NCI-H2227 (cell line): ENCODE results near the gene SYTL3.
"Not testable (repeated sequence)": the region's sequence is repeated elsewhere in the genome, so short reads cannot be mapped to it uniquely, and the experiment has no call there.

ENCODE experiments used
- DNase-seq: peaks from one replicate; lab custom pipeline; 2025; ENCODE audit not compliant: unreplicated experiment; lab: John Stamatoyannopoulos, UW

Gene SYTL3

DNA sequence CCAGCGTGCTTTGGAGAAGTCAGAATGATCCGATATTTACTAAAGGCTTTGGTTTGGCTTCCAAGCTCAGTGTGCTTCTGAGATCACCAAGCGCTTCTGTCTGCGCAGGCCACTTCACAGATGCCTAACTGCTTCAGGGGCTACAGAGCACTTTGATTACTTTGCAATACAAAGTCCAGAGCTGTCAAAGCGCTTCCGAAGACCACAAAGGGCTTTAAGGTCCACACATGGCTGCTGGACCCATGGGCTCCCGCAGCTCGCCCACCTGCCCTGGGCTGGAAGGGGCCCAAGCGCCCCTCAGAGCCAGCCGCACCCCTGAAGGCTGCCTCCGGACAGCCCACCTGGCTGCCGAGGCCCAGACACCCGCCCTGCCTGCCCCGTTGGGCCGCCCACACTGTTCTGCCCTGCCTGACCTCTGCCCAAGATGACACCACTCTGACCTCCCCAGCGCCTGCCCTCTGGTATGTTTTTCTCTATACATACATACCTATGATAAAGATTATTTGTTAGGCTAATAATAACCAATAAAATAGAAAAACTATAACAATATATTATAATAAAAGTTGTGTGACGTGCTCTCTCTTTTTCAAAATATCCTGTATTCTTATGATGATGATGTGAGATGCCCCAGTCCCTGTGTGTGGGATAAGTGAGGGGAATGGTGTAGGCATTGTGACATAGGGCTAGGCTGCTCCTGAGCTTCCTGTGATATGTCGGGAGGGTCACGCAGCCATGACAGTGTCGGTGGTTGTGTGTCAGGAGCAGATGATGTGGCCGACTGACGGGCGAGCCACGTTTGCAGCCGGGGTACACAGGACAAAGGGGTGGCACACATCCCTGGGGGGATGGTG lies 27.9 kb upstream of the SYTL3 start:
- DNase-seq, result no peak

DNA sequence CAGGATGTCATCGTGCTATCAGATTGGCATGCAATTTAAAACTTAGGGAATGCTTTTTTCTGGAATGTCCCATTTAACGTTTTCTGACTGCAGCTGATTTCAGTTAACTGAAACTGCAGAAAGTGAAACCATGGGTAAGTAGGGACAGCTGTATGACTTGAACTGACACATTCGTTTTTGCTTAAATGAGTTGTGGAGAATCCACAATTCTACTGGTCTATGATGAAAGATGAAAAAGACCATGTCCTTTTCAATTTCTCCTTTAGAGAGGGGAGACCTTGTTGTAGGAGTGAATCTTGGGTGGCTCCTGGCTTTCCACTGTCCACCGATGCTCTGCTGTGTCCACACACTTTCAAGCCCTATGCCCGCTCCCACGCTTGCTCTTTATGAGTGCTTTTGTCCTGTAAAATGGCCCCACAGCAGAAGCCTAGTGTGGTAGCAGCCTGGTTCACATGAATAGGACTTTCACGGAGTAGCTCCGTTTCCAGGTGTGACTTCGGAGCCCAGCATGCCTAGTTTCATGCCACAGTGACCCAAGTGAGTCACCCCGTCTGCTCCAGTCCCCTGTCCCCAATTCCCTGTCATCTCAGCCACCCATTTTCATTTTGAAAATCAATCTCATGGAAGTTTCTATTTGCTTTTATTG lies 27.2 kb upstream of the SYTL3 start:
- DNase-seq, result no peak

DNA sequence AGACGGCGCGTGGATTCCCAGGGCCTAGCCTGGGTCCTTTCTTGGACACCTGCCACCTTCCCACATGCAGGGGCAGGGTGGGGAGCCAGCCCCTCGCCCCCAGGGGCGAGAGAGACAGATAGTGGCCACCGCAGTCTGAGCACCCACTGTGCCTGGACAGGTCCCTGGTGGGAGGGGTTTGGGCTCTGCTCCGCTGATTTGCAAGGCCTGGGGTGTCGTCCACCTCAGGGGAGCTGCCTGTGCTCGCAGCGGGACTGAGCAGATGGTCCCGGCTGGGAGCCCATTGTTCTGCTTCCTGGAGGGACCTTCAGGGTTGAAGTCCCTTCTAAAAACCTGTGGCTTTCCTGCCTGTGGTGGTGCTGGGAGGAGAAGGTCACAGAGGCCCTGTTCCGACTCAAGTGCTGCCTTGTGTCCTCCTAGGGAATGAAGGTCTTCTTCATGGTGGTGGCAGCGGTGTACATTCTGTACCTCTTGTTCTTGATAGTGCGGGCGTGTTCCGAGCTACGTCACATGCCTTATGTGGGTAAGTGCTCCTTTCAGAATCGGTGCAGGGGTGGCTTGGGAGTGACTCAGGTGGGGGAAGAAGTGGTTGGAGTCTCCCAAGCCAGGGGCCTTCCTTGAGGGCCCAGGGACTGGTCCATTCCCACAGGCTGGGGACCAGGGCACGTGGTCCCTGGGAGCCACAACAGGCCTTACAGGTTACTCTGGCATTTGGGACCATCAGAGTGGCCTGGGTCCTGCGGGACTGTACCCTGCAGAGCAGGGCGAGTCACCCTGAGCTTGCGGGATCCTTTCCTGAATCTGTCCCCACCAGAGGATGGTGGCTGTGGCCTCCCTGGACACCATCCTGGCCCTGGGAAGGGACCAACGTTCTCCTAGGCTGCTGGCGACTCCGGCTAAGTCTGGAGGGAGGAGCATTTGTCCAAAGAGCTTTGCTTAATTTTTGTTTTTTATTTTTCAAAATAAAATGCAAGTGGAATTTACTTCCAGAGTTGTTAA lies 24.9 kb upstream of the SYTL3 start:
- DNase-seq, result no peak

DNA sequence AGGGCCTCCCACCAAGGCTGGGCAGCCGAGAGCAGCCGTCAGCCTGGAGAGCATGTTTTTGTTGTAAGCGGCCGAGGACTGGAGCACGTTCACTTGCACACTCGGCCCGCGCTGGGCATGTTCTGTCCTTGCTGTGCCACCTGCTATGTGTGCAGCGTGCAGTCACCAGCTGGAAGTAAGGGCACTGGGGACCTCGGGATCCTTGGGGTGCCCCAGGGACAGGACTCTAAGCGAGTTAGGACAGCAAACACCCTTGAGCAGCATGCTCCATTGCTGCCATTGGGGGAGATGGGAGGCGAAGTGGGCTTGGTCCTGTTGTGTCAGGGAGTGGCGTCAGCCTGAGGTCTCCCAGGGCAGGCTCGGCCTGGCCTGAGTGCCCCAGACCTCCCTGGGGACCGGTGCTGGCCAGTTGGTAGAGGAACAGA lies 24.0 kb upstream of the SYTL3 start:
- DNase-seq, result no peak

DNA sequence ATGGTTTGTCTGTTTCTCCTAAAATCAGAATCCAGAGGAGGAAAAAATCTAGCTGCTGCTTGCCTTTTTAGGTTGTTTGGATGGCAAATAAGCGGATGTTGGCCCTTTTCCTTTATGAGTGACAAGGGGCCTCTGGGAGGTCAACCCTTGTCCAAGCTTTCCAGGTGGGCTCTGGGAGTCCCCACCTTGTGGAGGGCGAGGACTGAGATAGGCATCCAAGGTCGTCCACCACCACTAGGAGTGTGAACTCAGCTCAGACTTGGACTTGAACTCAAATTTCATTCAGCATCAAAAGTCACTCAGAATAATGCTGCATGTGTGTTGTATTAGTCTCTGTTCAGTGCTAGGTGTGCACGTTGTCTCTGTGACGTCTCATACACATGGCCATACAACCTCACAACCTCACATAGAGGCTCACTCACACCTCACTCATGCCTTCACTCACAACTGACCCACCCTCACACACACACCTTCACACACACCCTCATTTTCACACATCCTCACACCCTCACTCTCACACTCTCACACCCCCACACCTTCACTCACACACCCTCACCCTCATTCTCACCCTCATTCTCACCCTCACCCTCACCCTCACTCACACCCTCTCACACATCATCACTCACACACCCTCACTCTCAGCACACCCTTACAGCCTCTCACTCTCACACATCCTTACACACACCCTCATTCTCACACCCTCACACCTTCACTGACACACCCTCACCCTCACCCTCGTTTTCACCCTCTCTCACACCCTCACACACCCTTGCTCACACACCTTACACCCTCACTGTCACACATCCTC lies 23.3 kb upstream of the SYTL3 start:
- DNase-seq, result no peak

DNA sequence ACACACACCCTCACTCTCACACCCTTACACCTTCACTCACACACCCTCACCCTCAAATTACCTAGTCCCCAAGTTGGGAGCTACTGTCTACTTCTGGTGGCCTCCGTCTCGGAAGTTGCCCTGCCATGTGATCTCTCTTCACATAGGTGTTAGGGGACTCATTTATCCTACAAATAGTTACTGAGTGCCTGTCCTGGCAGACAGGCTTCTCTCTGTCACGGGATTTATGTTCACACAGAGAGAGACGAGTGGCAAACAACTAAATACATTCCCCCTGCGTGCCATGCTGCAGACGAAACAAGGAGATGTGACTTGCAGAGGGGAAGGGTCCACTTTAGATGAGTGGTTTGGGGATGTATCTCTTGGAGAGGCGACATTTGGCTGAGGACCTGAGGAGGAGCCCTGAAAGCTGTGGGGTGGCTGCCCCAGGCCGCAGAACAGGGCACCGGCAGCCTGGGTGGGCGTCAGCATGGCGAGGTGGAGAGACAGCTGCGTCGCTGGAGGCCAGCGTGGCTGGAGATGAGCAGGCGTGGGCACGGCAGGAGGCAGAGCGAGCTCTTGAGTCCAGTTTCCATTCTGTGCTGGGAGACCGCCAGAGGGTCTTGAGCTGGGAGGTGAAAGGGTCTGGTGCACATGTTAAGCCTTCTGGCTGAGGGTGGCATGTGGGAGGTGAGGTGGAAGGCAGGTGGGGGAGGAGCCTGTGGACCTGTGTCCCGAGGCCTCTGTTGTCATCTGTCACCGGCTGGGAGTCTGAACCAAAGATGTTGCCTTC lies 22.5 kb upstream of the SYTL3 start:
- no peak for DNase-seq

DNA sequence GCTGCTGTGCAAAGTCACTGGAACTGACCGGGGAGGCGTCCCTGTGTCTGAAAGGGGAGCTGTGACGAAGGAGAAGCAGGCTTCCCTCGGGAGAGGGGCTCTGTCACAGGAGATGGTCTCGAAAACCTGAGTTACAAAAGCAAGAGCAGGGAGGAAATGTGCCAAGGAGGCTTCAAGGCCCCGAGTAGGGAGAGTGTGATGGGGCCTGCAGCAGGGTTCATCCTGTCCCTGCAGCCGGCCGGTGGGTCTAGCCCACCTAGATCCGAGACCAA lies 22.0 kb upstream of the SYTL3 start:
- DNase-seq, result no peak

DNA sequence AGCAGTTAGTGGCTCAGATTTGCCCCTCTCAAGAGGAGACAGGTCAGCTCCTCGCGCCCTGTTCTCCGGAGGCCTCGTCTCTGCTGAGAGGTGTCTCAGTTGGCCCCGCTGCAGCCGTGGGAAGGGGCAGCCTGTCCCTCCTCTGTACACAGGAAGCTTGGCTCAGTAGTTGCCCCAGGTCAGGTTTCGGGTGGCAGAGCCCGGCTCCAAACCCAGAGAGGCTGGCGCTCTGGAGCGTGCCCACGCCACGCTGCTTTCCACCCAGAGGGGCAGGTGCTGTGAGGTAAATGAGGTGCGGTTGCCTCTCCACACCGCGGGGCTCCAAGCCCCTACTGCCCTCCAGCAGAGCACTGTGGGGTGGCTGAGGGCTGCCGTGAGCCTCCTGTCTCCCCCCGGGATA lies 21.3 kb upstream of the SYTL3 start:
- no peak for DNase-seq

DNA sequence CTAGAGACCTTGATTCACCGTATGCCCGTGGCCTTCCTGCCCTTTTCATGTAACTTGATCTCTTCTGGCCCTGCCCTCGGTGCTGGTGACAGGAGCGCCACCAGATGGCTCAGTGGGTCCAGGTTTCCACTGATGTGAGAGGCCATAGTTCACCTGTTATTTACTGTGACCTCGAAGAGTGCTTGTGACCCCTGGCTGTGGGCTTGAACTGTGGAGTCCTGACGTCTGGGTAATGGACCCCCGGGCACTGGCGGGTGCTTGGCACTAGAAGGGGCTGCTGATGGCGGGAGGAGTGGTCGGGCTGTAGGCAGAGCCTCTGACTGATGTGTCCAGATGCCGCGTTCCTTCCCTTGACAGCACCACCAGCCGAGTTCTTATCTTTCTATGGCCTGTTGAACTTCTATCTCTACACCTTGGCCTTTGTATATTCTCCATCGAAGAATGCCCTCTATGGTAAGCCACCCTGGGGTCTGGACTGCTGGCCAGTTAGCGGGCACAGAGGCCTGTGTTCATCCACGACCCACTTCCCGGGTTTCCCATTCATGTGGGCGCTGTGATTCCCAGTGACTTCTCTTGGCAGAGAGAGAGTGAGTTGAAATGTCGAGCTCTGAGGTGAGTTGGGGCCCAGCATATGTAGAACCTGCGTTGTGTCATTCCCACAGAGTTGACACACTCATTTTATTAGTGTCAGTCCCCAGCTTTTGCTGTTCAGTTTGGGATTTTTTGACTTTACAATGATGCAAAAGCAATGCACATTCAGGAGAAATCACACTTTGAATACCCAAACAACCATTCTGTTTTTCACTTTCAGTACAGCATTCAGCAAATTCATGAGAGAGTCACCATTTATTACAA lies 20.3 kb upstream of the SYTL3 start:
- DNase-seq, result no peak

DNA sequence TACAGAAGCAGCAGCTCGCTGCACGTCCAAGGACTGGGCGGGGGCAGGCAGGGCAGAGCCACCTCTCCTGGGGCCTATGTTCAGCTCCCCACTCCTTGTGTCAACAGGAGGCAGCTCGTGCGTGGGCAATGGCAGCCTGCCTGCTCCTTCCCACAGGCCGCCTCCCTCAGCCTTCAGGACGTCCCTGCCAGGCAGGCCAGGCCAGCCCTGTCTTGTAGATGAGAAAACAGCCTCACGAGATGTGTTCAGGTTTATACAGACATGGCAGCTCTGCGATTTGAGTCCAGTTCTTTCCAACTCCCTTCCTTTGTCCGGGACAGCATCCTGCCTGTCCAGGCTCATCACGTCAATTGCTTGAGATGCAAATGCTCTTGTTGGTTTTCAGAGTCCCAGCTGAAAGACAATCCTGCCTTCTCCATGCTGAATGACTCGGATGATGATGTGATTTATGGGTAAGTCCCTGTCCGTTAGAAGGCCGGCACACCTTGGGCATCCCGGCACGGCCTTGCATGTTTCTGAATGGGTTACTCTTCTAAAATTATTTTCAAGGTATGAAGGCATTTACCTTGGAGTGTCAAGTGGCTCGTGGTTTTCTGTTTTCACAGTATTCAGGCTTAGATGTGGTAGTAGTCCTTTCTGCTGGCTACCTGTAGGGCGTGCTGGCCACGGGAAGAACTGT lies 18.8 kb upstream of the SYTL3 start:
- DNase-seq, result no peak

DNA sequence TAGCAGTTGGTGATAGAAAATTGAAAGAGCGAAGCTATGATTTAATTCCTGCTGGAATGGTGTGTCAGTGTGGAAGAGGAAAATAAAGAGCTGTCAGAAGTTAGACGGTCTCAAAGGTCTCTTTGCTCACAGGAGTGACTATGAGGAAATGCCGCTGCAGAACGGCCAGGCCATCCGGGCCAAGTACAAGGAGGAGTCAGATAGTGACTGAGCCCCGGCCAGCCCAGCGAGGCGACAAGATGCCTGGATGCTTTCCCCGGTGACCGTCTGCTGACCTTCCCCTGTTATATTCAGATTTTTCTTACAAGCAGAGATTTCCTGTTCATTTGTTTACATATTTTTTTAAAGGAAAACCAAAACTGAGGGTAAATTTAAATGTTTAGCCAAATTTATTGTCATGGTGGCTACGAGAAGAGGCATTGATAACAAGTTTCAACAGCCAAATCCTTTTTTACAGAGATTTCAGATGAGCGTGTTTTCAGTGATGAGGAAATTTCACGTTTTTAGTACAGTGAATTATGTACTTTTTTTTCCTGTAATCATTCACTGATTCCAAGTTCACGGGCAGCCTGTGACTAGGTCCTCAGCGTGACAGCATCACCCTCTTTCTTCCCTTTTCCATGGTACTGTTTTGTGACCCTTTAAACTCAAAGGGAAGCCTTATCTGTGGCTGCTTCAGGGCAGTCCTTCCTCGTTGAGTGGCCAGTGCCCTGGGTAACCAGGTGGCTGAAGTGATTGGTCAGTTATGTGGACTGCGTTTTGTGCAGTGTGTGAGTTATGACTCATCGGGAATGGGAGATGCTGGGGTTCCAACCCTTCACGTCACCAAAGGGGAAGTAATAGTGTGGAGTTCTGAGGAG lies 17.9 kb upstream of the SYTL3 start:
- no peak for DNase-seq

DNA sequence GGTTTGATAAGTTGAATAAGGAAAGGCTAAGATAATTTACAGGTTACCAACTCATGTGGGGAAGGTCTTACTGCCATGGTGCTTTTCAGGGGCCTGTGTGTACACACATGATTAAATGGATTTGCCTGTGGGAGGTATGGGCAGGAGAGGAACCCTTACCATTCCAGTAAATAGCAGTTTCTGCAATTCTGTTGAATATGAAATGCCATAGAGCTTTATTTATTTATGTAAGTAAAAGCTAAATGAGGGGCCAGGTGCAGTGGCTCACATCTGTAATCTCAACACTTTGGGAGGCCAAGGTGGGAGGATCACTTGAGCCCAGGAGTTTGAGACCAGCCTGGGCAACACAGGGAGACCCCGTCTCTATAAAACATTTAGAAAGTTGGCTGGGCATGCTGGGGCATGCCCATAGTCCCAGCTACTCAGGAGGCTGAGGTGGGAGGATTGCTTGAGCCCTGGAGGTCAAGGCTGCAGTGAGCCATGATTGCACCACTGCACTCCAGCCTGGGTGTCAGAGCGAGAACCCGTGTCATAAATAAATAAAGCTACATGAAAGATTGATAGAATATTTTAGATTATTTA lies 17.2 kb upstream of the SYTL3 start:
- not testable (repeated sequence) for DNase-seq

DNA sequence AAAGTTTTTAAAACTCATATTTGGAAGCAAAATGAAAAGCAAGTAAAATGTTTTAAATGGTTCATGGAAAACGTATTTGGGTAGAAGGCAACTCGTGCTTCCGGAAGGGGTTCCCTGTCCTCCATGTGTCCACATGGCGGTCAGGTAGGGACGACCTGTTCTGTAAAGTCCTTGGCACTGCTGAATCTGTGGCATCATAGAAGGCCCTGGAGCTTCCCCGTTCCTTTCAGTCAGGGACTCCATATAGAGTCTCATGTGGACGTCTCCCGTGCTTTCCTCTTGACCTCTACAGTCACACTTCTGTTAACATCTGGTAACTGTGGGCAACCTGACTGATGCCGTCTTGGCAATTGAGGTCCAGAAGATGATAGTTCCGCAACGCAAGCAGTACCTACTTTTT lies 16.7 kb upstream of the SYTL3 start:
- DNase-seq, result no peak

DNA sequence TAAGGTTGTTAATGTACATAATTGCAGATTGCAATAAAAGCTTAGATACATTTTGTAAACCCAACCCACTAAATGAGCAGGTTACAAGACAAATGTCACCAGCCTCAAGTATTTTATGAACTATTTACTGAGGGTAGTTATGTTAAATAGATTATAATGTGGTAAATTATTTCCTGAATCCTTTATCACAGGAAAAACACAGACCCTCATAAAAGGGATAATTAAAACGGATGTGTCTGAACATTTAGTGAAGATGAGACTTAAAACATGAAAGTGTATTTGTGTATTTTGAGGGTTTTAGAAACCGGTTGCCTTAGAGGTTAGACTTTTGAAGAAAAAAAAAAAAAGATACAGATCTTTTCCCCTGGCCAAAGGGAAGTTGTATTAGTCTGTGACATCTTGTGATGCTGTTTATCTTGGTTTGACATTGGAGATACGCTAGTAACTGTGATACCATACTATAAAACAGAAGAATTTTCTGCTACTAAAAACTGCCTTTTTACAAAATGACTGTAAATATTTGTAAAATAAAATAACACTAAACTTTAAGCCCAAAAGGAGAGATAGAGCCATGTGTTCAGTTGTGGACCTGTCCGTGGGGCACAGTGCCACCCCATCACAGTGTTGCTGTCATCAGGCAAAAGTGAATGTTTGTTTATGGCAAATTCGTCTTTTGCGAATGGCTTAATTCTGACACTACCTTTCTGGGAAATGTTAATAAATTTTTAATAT lies 15.0 kb upstream of the SYTL3 start:
- no peak for DNase-seq

DNA sequence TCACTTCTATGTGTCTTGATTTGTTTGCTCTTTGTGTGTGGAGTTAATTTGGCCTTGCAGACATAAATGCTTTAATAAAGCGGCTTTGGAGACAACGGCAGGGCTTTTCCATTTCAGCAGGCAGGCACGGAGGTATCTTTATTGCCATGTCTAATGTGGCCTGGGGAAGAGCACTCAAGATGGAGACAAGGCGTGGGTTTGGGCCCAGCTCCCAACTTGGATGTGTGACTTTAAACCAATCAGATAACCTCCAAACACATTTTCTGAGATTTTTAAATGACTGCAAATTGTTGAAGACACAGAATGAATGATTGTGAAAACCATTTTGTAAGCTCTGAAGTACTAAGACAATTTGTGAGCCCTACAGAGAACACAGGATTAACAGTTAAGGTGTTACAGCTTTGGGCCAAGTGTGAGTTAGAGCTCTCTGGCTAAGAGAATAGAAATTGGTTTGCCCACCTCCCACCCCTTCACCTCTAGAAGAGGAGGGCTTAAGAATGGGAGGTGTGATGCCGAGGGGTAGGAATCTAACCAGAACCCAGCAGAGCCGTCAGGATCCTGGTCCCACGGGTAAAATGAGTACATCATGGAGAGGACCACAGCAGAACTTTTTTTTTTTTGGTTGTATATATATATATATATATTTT lies 14.3 kb upstream of the SYTL3 start:
- no peak for DNase-seq

DNA sequence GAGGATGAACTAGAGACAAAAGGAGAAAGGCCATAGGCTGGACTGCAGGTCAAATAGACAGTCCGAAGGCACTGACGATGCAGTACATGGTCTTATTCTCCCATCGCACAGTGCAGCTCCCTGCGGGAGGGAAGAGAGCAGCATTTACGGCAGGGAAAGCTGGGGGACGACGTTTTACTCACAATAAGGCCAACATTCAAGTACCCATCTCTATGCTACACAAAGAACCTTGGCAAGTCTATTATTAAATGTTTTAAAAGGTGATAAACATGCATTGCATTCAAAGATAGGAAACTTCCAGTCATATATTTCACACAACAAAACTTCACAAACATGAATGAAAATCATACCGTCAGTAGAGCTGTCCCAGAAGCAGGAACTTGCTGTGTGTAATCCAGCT lies 13.1 kb upstream of the SYTL3 start:
- no peak for DNase-seq
